ENCODE measurements around the gene EEF2KMT.

The EEF2KMT gene

DNA sequence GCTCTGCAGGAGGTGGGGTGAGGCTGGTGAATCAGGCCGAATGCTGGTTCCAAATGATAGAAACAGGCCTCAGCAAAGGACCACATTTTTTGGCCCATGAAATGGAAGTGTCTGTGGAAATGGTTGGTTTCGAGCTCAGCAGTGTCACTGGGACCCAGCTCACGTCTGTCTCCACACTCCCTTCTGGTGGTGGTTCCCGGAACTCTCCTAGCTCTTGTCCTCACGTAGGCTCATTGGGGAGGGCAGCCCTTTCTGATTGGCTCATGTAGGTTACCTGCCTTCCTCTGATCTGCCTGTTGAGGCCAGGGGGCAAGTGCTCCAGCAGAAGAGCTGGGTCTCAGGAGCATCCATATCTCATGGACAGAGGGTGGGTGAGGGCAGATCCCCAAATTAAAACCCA lies 22.0 kb downstream of the EEF2KMT start:
- TF ChIP-seq FOXP2 (optimal IDR thresholded peaks at IDR 0.05; ENCODE audit: borderline replicate concordance, extremely low read depth, extremely low read length, insufficient read depth) (no peak), TAF1 (IDR thresholded peaks at IDR 0.05; ENCODE audit: borderline replicate concordance, insufficient read depth, low read length) (no peak), POLR2AphosphoS5 (IDR thresholded peaks at IDR 0.05; ENCODE audit: low read depth, low read length) (no peak)

- TF ChIP-seq SIN3A (IDR thresholded peaks at IDR 0.05; ENCODE audit: borderline replicate concordance, insufficient read depth, low read length) (no peak), FOXP2 (optimal IDR thresholded peaks at IDR 0.05; ENCODE audit: borderline replicate concordance, extremely low read depth, extremely low read length, insufficient read depth) (no peak), POLR2AphosphoS5 (IDR thresholded peaks at IDR 0.05; ENCODE audit: low read depth, low read length) (no peak), TAF1 (IDR thresholded peaks at IDR 0.05; ENCODE audit: borderline replicate concordance, insufficient read depth, low read length) (no peak)
- TF ChIP-seq, protein P1, sequence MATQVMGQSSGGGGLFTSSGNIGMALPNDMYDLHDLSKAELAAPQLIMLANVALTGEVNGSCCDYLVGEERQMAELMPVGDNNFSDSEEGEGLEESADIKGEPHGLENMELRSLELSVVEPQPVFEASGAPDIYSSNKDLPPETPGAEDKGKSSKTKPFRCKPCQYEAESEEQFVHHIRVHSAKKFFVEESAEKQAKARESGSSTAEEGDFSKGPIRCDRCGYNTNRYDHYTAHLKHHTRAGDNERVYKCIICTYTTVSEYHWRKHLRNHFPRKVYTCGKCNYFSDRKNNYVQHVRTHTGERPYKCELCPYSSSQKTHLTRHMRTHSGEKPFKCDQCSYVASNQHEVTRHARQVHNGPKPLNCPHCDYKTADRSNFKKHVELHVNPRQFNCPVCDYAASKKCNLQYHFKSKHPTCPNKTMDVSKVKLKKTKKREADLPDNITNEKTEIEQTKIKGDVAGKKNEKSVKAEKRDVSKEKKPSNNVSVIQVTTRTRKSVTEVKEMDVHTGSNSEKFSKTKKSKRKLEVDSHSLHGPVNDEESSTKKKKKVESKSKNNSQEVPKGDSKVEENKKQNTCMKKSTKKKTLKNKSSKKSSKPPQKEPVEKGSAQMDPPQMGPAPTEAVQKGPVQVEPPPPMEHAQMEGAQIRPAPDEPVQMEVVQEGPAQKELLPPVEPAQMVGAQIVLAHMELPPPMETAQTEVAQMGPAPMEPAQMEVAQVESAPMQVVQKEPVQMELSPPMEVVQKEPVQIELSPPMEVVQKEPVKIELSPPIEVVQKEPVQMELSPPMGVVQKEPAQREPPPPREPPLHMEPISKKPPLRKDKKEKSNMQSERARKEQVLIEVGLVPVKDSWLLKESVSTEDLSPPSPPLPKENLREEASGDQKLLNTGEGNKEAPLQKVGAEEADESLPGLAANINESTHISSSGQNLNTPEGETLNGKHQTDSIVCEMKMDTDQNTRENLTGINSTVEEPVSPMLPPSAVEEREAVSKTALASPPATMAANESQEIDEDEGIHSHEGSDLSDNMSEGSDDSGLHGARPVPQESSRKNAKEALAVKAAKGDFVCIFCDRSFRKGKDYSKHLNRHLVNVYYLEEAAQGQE (IDR thresholded peaks at IDR 0.05; ENCODE audit: insufficient read depth in 1 of 2, low read depth in 2 of 2, low read length in 2 of 2), result no peak
Observed at GRCh38 chr16:5073279-5073629, 24.3 kb downstream of the EEF2KMT start.

- no peak for TF ChIP-seq POLR2AphosphoS5 (IDR thresholded peaks at IDR 0.05; ENCODE audit: low read depth, low read length)
- TF ChIP-seq FOXP2 (optimal IDR thresholded peaks at IDR 0.05; ENCODE audit: borderline replicate concordance, extremely low read depth, extremely low read length, insufficient read depth), result no peak
- TF ChIP-seq SIN3A (IDR thresholded peaks at IDR 0.05; ENCODE audit: borderline replicate concordance, insufficient read depth, low read length), result no peak
- TF ChIP-seq, protein P1 (IDR thresholded peaks at IDR 0.05; ENCODE audit: insufficient read depth in 1 of 2, low read depth in 2 of 2, low read length in 2 of 2), result no peak
- no peak for TF ChIP-seq TAF1 (IDR thresholded peaks at IDR 0.05; ENCODE audit: borderline replicate concordance, insufficient read depth, low read length)
Observed at GRCh38 chr16:5072334-5073278, 25.0 kb downstream of the EEF2KMT start.

DNA sequence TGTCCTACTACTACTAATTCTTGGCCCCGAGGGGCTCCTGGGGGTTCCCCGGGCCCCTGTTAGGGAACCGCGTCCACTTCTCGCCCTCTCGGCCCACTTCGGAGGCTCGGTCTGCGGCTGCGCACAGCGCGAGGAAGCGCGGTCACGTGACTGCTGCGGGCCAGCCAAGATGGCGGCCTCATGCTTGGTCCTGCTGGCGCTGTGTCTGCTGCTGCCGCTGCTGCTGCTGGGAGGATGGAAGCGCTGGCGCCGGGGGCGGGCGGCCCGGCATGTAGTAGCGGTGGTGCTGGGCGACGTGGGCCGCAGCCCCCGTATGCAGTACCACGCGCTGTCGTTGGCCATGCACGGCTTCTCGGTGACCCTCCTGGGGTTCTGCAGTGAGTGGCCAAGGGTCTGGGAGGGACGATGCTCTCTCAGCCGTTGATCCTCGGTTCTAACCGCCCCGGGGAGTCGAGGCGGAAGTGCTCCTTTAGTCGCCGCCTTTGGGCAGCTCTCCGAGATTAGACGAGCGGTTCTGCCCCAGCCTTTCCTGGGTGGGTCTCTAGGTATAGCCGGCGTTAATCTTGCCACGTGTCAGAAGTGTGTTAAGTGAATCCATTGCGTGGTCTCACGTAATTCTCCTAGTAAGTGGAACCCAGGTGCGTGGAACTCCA lies 25.8 kb downstream of the EEF2KMT start, which contains the start of gene ALG1:
TSS of gene ALG1 (plus strand) at position 163 of the 653 bp plus-strand sequence. CDS start at position 170, 7 bp downstream.
- TF ChIP-seq SIN3A (IDR thresholded peaks at IDR 0.05; ENCODE audit: borderline replicate concordance, insufficient read depth, low read length) (no peak), POLR2AphosphoS5 (IDR thresholded peaks at IDR 0.05; ENCODE audit: low read depth, low read length) (peak; percentile 90), FOXP2 (optimal IDR thresholded peaks at IDR 0.05; ENCODE audit: borderline replicate concordance, extremely low read depth, extremely low read length, insufficient read depth) (peak; percentile 76), TAF1 (IDR thresholded peaks at IDR 0.05; ENCODE audit: borderline replicate concordance, insufficient read depth, low read length) (peak; percentile 82; the same call in 1 of the 2 replicates)
- TF ChIP-seq, protein P1 (IDR thresholded peaks at IDR 0.05; ENCODE audit: insufficient read depth in 1 of 2, low read depth in 2 of 2, low read length in 2 of 2), result no peak

GRCh38 chr16:5071341-5071680 lies 26.3 kb downstream of the EEF2KMT start:
- TF ChIP-seq, protein P1 (IDR thresholded peaks at IDR 0.05; ENCODE audit: insufficient read depth in 1 of 2, low read depth in 2 of 2, low read length in 2 of 2), result no peak
- TF ChIP-seq SIN3A (IDR thresholded peaks at IDR 0.05; ENCODE audit: borderline replicate concordance, insufficient read depth, low read length), result no peak
- TF ChIP-seq TAF1 (IDR thresholded peaks at IDR 0.05; ENCODE audit: borderline replicate concordance, insufficient read depth, low read length), result no peak
- TF ChIP-seq FOXP2 (optimal IDR thresholded peaks at IDR 0.05; ENCODE audit: borderline replicate concordance, extremely low read depth, extremely low read length, insufficient read depth), result no peak
- no peak for TF ChIP-seq POLR2AphosphoS5 (IDR thresholded peaks at IDR 0.05; ENCODE audit: low read depth, low read length)

All from PFSK-1 (cell line).